H1 (cell line): Measurements from ENCODE around the gene CEP104. TPM values are rescaled to one million over a fixed set of nuclear protein-coding genes. Genes with fewer than 3 reads are reported as not detected.

ENCODE experiments used
- CTCF ChIA-PET: fragments of 300-600 bp; sonication (Branson Sonifier 250); formaldehyde crosslinking; loops from one replicate; lab custom pipeline; 2021; ENCODE audit not compliant: partially characterized antibody; lab: Charles Lee
- POLR2A ChIA-PET: fragments of 300-600 bp; sonication (Branson Sonifier 250); formaldehyde crosslinking; loops from one replicate; lab custom pipeline; 2021; ENCODE audit warnings: inconsistent platforms; ENCODE audit not compliant: partially characterized antibody; lab: Charles Lee
- DNase-seq, 2 experiments: peaks; one replicate each; pipeline versions ENCODE4 v3.0.0 to v3.0.0-alpha.2; 2010 to 2022; ENCODE audit warnings: low spot score in 2 of 2, low read depth in 1 of 2, mixed read lengths in 1 of 2
- FAIRE-seq: peaks from 2 replicates; lab custom pipeline; 2011; peaks lifted over from hg19 to GRCh38; lab: Jason Lieb, UNC
- H2AFZ ChIP-seq: 2 replicates; pipeline ENCODE4 v1.8.1; 2012; ENCODE audit warnings: low read length, inconsistent platforms
- H2AK5ac ChIP-seq: 2 replicates; pipeline ENCODE4 v1.6.1; 2013; ENCODE audit warnings: low read depth, low read length
- H2BK120ac ChIP-seq: replicated peaks from 2 replicates; pipeline ENCODE3; 2013; ENCODE audit warnings: low read depth, low read length, inconsistent platforms
- H2BK12ac ChIP-seq: 2 replicates; pipeline ENCODE4 v1.6.1; 2013; ENCODE audit warnings: low read depth, low read length
- H2BK15ac ChIP-seq: 2 replicates; pipeline ENCODE4 v1.6.1; 2013; ENCODE audit warnings: low read length
- H2BK20ac ChIP-seq: 2 replicates; pipeline ENCODE4 v1.6.1; 2013; ENCODE audit warnings: low read length
- H2BK5ac ChIP-seq: 2 replicates; pipeline ENCODE4 v1.6.1; 2013; ENCODE audit warnings: low read depth, low read length
- H3K14ac ChIP-seq: 2 replicates; pipeline ENCODE4 v1.6.1; 2013; ENCODE audit warnings: inconsistent platforms; ENCODE audit not compliant: insufficient read length
- H3K18ac ChIP-seq: 2 replicates; pipeline ENCODE4 v1.6.1; 2013; ENCODE audit warnings: low read length; ENCODE audit errors: extremely low read depth
- H3K23ac ChIP-seq: 2 replicates; pipeline ENCODE4 v1.6.1; 2013; ENCODE audit warnings: inconsistent platforms; ENCODE audit not compliant: insufficient read length
- H3K23me2 ChIP-seq: 2 replicates; pipeline ENCODE4 v1.6.1; 2013; ENCODE audit warnings: low read depth, low read length
- H3K27ac ChIP-seq: 2 replicates; pipeline ENCODE4 v1.6.1; 2011; ENCODE audit warnings: low read depth, low read length, inconsistent platforms
- H3K27me3 ChIP-seq, 4 experiments: replicated peaks in 1 of 4; 1 replicate in 1 of 4; 2 replicates in 3 of 4; pipeline versions ENCODE4 v1.6.1 to v1.8.1; 2011 to 2013; ENCODE audit warnings: low read length in 3 of 4, mild to moderate bottlenecking in 3 of 4, inconsistent platforms in 2 of 4, mixed read lengths in 2 of 4, moderate library complexity in 1 of 4; ENCODE audit not compliant: control insufficient read depth in 3 of 4, insufficient read depth in 3 of 4; ENCODE audit errors: extremely low read depth in 1 of 4
- H3K36me3 ChIP-seq, 4 experiments: 2 replicates each; pipeline versions ENCODE4 v1.6.1 to v1.8.1; 2011 to 2013; ENCODE audit warnings: mild to moderate bottlenecking in 4 of 4, low read length in 3 of 4, moderate library complexity in 2 of 4, control low read depth in 1 of 4, inconsistent platforms in 1 of 4; ENCODE audit not compliant: insufficient read depth in 4 of 4, control insufficient read depth in 2 of 4
- H3K4ac ChIP-seq: replicated peaks from 2 replicates; pipeline ENCODE3; 2013; ENCODE audit warnings: low read length, low read depth, mixed read lengths, inconsistent platforms; ENCODE audit not compliant: insufficient read length
- H3K4me1 ChIP-seq, 4 experiments: replicated peaks in 1 of 4; 1 replicate in 1 of 4; 2 replicates in 3 of 4; pipeline versions ENCODE4 v1.6.1 to v1.8.1; 2011 to 2013; ENCODE audit warnings: low read length in 3 of 4, inconsistent platforms in 2 of 4, mixed read lengths in 1 of 4; ENCODE audit not compliant: insufficient read depth in 4 of 4, control insufficient read depth in 3 of 4
- H3K4me2 ChIP-seq, 2 experiments: 2 replicates each; pipeline versions ENCODE4 v1.6.1 to v1.8.1; 2011 to 2013; ENCODE audit warnings: low read depth in 2 of 2, low read length in 2 of 2, control low read depth in 1 of 2, inconsistent platforms in 1 of 2, mild to moderate bottlenecking in 1 of 2; ENCODE audit not compliant: insufficient read depth in 1 of 2
- H3K4me3 ChIP-seq, 4 experiments: fragments of 200-600, 300-600 bp in 1 of 4; sonication (generic), shearing (Covaris generic), sonication (Bioruptor Twin) in 1 of 4; 2 replicates each; pipeline versions ENCODE4 v1.5.1 to v1.8.1; 2011 to 2016; ENCODE audit warnings: low read length in 4 of 4, low read depth in 3 of 4, control low read depth in 2 of 4, inconsistent platforms in 2 of 4, mild to moderate bottlenecking in 2 of 4, mixed read lengths in 1 of 4, moderate library complexity in 1 of 4; ENCODE audit not compliant: insufficient read depth in 2 of 4; ENCODE audit errors: extremely low read depth in 1 of 4
- H3K56ac ChIP-seq: replicated peaks from 2 replicates; pipeline ENCODE3; 2013; ENCODE audit warnings: low read depth, mild to moderate bottlenecking, mixed read lengths, low read length, inconsistent platforms; ENCODE audit not compliant: insufficient read length
- H3K79me1 ChIP-seq: 2 replicates; pipeline ENCODE4 v1.6.1; 2013; ENCODE audit warnings: low read depth, low read length, control low read depth
- H3K79me2 ChIP-seq, 2 experiments: 2 replicates each; pipeline versions ENCODE4 v1.6.1 to v1.8.1; 2012 to 2013; ENCODE audit warnings: low read length in 2 of 2, mild to moderate bottlenecking in 2 of 2, inconsistent platforms in 1 of 2; ENCODE audit not compliant: insufficient read depth in 2 of 2, control insufficient read depth in 1 of 2
- H3K9ac ChIP-seq, 4 experiments: replicated peaks in 1 of 4; 1 replicate in 1 of 4; 2 replicates in 3 of 4; pipeline versions ENCODE4 v1.6.1 to v1.8.1; 2011 to 2013; ENCODE audit warnings: low read depth in 3 of 4, low read length in 3 of 4, control low read depth in 2 of 4, mild to moderate bottlenecking in 2 of 4, moderate library complexity in 2 of 4, inconsistent platforms in 1 of 4; ENCODE audit errors: extremely low read depth in 1 of 4
- H3K9me3 ChIP-seq, 2 experiments: 2 replicates each; pipeline versions ENCODE4 v1.6.1 to v1.8.1; 2012 to 2013; ENCODE audit warnings: mild to moderate bottlenecking in 2 of 2, moderate library complexity in 2 of 2, control low read depth in 1 of 2, inconsistent platforms in 1 of 2, low read depth in 1 of 2, low read length in 1 of 2, mixed read lengths in 1 of 2; ENCODE audit not compliant: insufficient read depth in 2 of 2
- H4K20me1 ChIP-seq, 2 experiments: replicated peaks in 1 of 2; 2 replicates each; pipeline versions ENCODE3 to v1.8.1; 2011 to 2013; ENCODE audit warnings: inconsistent platforms in 2 of 2, low read length in 2 of 2, mild to moderate bottlenecking in 1 of 2; ENCODE audit not compliant: insufficient read depth in 2 of 2, control insufficient read depth in 1 of 2
- H4K5ac ChIP-seq: 2 replicates; pipeline ENCODE4 v1.6.1; 2013; ENCODE audit warnings: low read length, low read depth, mixed read lengths, inconsistent platforms; ENCODE audit not compliant: insufficient read length
- H4K8ac ChIP-seq: 2 replicates; pipeline ENCODE4 v1.8.0; 2013; ENCODE audit warnings: mild to moderate bottlenecking, moderate library complexity, low read length, inconsistent platforms; ENCODE audit not compliant: insufficient read depth; ENCODE audit errors: extremely low read depth
- H4K91ac ChIP-seq: replicated peaks from 2 replicates; pipeline ENCODE3; 2013; ENCODE audit warnings: low read length, mixed read lengths, inconsistent platforms; ENCODE audit not compliant: insufficient read length
- ATF3 ChIP-seq: IDR thresholded peaks from 2 replicates; pipeline ENCODE4 v1.6.1; 2011; ENCODE audit warnings: low read depth, mild to moderate bottlenecking, low read length; ENCODE audit not compliant: insufficient read depth
- BRCA1 ChIP-seq: IDR thresholded peaks from 2 replicates; pipeline ENCODE4 v1.6.1; 2012; ENCODE audit warnings: low read depth, low read length, improper control_type of control experiment
- GABPA ChIP-seq: IDR thresholded peaks from 2 replicates; pipeline ENCODE4 v1.6.1; 2011; ENCODE audit warnings: mild to moderate bottlenecking, low read length, moderate library complexity, borderline replicate concordance; ENCODE audit not compliant: insufficient read depth
- HDAC6 ChIP-seq: IDR thresholded peaks from one replicate; pipeline ENCODE4 v1.7.1; 2012; ENCODE audit warnings: low read depth, mild to moderate bottlenecking, inconsistent platforms, low read length, moderate library complexity
- JUND ChIP-seq: IDR thresholded peaks from 2 replicates; pipeline ENCODE4 v1.6.1; 2011; ENCODE audit warnings: mild to moderate bottlenecking, improper control_type of control experiment, low read length
- KDM4A ChIP-seq: IDR thresholded peaks from one replicate; pipeline ENCODE4 v1.7.1; 2012; ENCODE audit warnings: low read depth, mild to moderate bottlenecking, moderate library complexity, low read length, inconsistent platforms; ENCODE audit not compliant: severe bottlenecking
- MAFK ChIP-seq: IDR thresholded peaks from 2 replicates; pipeline ENCODE4 v1.6.1; 2012; ENCODE audit warnings: low read depth, mild to moderate bottlenecking, improper control_type of control experiment, low read length
- NANOG ChIP-seq: IDR thresholded peaks from 2 replicates; pipeline ENCODE4 v1.6.1; 2011; ENCODE audit warnings: low read length, low read depth, mild to moderate bottlenecking, inconsistent platforms; ENCODE audit not compliant: insufficient read depth, poor library complexity, severe bottlenecking
- NRF1 ChIP-seq: IDR thresholded peaks from 2 replicates; pipeline ENCODE4 v1.6.1; 2011; ENCODE audit warnings: mild to moderate bottlenecking, low read depth, low read length, improper control_type of control experiment
- POLR2A ChIP-seq, 2 experiments: IDR thresholded peaks; 1 replicate in 1 of 2; 2 replicates in 1 of 2; pipeline ENCODE4 v1.6.1; 2011; ENCODE audit warnings: low read depth in 2 of 2, low read length in 2 of 2, mild to moderate bottlenecking in 2 of 2; ENCODE audit errors: control extremely low read depth in 1 of 2
- POLR2AphosphoS5 ChIP-seq: IDR thresholded peaks from 2 replicates; pipeline ENCODE4 v1.6.1; 2011; ENCODE audit warnings: low read depth, low read length
- SP1 ChIP-seq: IDR thresholded peaks from 2 replicates; pipeline ENCODE4 v1.6.1; 2011; ENCODE audit warnings: low read depth, low read length
- TAF7 ChIP-seq: optimal IDR thresholded peaks from 2 replicates; pipeline ENCODE3; 2011; ENCODE audit warnings: low read depth, mild to moderate bottlenecking, inconsistent platforms, low read length, moderate library complexity, borderline replicate concordance
- TBP ChIP-seq: IDR thresholded peaks from 2 replicates; pipeline ENCODE4 v1.6.1; 2011; ENCODE audit warnings: low read depth, low read length, improper control_type of control experiment
- YY1 ChIP-seq: IDR thresholded peaks from 2 replicates; pipeline ENCODE4 v1.6.1; 2011; ENCODE audit warnings: low read depth, mild to moderate bottlenecking, low read length
- whole genome bisulfite sequencing, 2 experiments: shearing (Covaris generic) in 1 of 2; methylation state at CpG; one replicate each; pipeline versions ENCODE4 v1.1.6 to v1.1.7; 2013 to 2015; ENCODE audit warnings: low lambda C conversion rate in 2 of 2, mixed read lengths in 2 of 2, inconsistent platforms in 1 of 2, low coverage in 1 of 2, missing lambda C conversion rate in 1 of 2; ENCODE audit not compliant: insufficient replicate concordance in 2 of 2, insufficient coverage in 1 of 2, insufficient read length in 1 of 2; ENCODE audit errors: extremely low coverage in 1 of 2, missing lambda C conversion rate in 1 of 2; 5-methylcytosine and 5-hydroxymethylcytosine counted together
- polyA plus RNA-seq, 7 experiments: library from polyadenylated mRNA; depleted of rRNA in 3 of 7; stranded (reverse) in 5 of 7; unstranded in 2 of 7; fragments of >200 nt in 5 of 7; fragments of 200-250 nt in 2 of 7; gene quantifications; 1 replicate in 5 of 7; 2 replicates in 1 of 7; 4 replicates in 1 of 7; pipeline versions ENCODE4 v1.2.1 to v1.2.3, GENCODE V29; 2011 to 2013; ENCODE audit warnings: missing spikeins in 2 of 7, mixed read lengths in 2 of 7
- total RNA-seq: library from RNA; stranded (reverse); fragmentation: NEBNext Ultra II Directional; extraction: Animal tissue kit (Norgen Biotek cat#: 25700); gene quantifications from 2 replicates; pipeline ENCODE4 v1.2.1, GENCODE V29; 2021

The CEP104 gene
- total and polyA plus RNA-seq, 2 of the 8 experiments (the other 6 are each of a cell fraction or from before 2014, with no cell fraction given): 8.0 to 43.9 TPM

GRCh38 chr1:3825356-3825755 is 31.7 kb downstream of the CEP104 start:
- no peak for FAIRE-seq
- TF ChIP-seq ATF3: no peak
- no peak for TF ChIP-seq NANOG
- no peak for TF ChIP-seq HDAC6
- no peak for TF ChIP-seq YY1
- no peak for TF ChIP-seq BRCA1
- TF ChIP-seq SP1: no peak
- no peak for TF ChIP-seq POLR2A (IDR thresholded peaks at IDR 0.05; ENCODE audit: control extremely low read depth in 1 of 2, low read depth in 2 of 2, low read length in 2 of 2)
- no peak for TF ChIP-seq MAFK
- no peak for TF ChIP-seq GABPA
- TF ChIP-seq TBP: no peak
- no peak for TF ChIP-seq POLR2AphosphoS5
- no peak for TF ChIP-seq JUND
- no peak for TF ChIP-seq KDM4A
- no peak for TF ChIP-seq NRF1
- TF ChIP-seq TAF7: no peak

More at GRCh38 chr1:3825356-3825755, 31.7 kb downstream of the CEP104 start:
- H3K27me3 ChIP-seq: no peaks in the 10 kb centered on the region
- H3K79me1 ChIP-seq: no peaks in the 10 kb centered on the region
- no peak overlapping the region for H2AK5ac ChIP-seq
- no peak overlapping the region for H4K5ac ChIP-seq
- no peak overlapping the region for H3K14ac ChIP-seq
- H4K91ac ChIP-seq: no peak overlapping the region
- H3K4me3 ChIP-seq: no peak overlapping the region
- no peak overlapping the region for H3K4me2 ChIP-seq
- H2BK20ac ChIP-seq: no peak overlapping the region
- POLR2A ChIA-PET: no interaction called here
- H3K27ac ChIP-seq: no peak overlapping the region
- H2BK15ac ChIP-seq: no peak overlapping the region
- H2AFZ ChIP-seq: no peak overlapping the region
- H2BK12ac ChIP-seq: no peak overlapping the region
- CTCF ChIA-PET: interaction anchor here (0.7 to 2.2 kb wide), 3 partner anchors 10 to 157 kb away, joined by 3 to 5 read pairs (median 3); no protein-coding TSS in a partner anchor
- H3K23me2 ChIP-seq: no peaks in the 10 kb centered on the region
- H2BK5ac ChIP-seq: no peak overlapping the region
- no peak overlapping the region for H4K8ac ChIP-seq
- peaks cover 1 to 11% of the 10 kb centered on the region in 2 experiments for H4K20me1 ChIP-seq
- H3K79me2 ChIP-seq: no peaks in the 10 kb centered on the region
- peaks cover 0 to 3% (median 0%) of the 10 kb centered on the region in 4 experiments; a peak in 3 of 8 replicates for H3K36me3 ChIP-seq
- no peak overlapping the region for H3K18ac ChIP-seq
- no peak overlapping the region for H2BK120ac ChIP-seq
- H3K9ac ChIP-seq: no peak overlapping the region; a peak in 1 of 7 replicates
- no peaks in the 10 kb centered on the region for H3K9me3 ChIP-seq
- no peak overlapping the region for H3K23ac ChIP-seq
- no peaks in the 10 kb centered on the region for H3K4me1 ChIP-seq
- H3K56ac ChIP-seq: no peak overlapping the region
- DNase-seq: no peak
- H3K4ac ChIP-seq: no peak overlapping the region
- WGBS, 2 experiments: 94% methylated on average over 15 of the region's 15 CpGs; no CpG with 5 or more reads in 1 of the 2 experiments
